DMS79 treated with DMSO at 0.1 percent for 48 hours (cell line): ENCODE results near the gene PLCB1.
"Not testable (repeated sequence)": the region's sequence is repeated elsewhere in the genome, so short reads cannot be mapped to it uniquely, and the experiment has no call there.

Source experiments
- DNase-seq: peaks from one replicate; lab custom pipeline; 2025; lab: John Stamatoyannopoulos, UW

The PLCB1 gene

GRCh38 chr20:8370774-8371173 lies 238.7 kb downstream of the PLCB1 start:
- DNase-seq = no peak

- DNase-seq = no peak
Measured at GRCh38 chr20:8372824-8373380, 240.8 kb downstream of the PLCB1 start.

- no peak for DNase-seq
Measured at GRCh38 chr20:8373579-8373978, 241.5 kb downstream of the PLCB1 start.

GRCh38 chr20:8375898-8376297 lies 243.8 kb downstream of the PLCB1 start:
- no peak for DNase-seq

- DNase-seq = no peak
Measured at GRCh38 chr20:8376940-8377339, 244.9 kb downstream of the PLCB1 start.

- DNase-seq = not testable (repeated sequence)
Measured at GRCh38 chr20:8379125-8379524, 247.1 kb downstream of the PLCB1 start.

- DNase-seq = no peak
Measured at GRCh38 chr20:8385247-8385646, 253.2 kb downstream of the PLCB1 start.

- no peak for DNase-seq
Measured at GRCh38 chr20:8386991-8387390, 254.9 kb downstream of the PLCB1 start.

- no peak for DNase-seq
Measured at GRCh38 chr20:8388141-8388540, 256.1 kb downstream of the PLCB1 start.

GRCh38 chr20:8388707-8389106 lies 256.6 kb downstream of the PLCB1 start:
- no peak for DNase-seq

GRCh38 chr20:8389381-8390036 lies 257.4 kb downstream of the PLCB1 start:
- peak; percentile 8 for DNase-seq

- no peak for DNase-seq
Measured at GRCh38 chr20:8390037-8390433, 258.0 kb downstream of the PLCB1 start.

- DNase-seq = no peak
Measured at GRCh38 chr20:8390500-8390899, 258.4 kb downstream of the PLCB1 start.

GRCh38 chr20:8393381-8393780 lies 261.3 kb downstream of the PLCB1 start:
- no peak for DNase-seq

- no peak for DNase-seq
Measured at GRCh38 chr20:8394308-8394945, 262.4 kb downstream of the PLCB1 start.

GRCh38 chr20:8395956-8396355 lies 263.9 kb downstream of the PLCB1 start:
- DNase-seq = no peak

- no peak for DNase-seq
Measured at GRCh38 chr20:8398263-8399051, 266.4 kb downstream of the PLCB1 start.

- no peak for DNase-seq
Measured at GRCh38 chr20:8399947-8400346, 267.9 kb downstream of the PLCB1 start.

- DNase-seq = no peak
Measured at GRCh38 chr20:8400486-8400885, 268.4 kb downstream of the PLCB1 start.

- DNase-seq = no peak
Measured at GRCh38 chr20:8401556-8401955, 269.5 kb downstream of the PLCB1 start.

GRCh38 chr20:8402798-8403197 lies 270.7 kb downstream of the PLCB1 start:
- no peak for DNase-seq

GRCh38 chr20:8404912-8405635 lies 273.0 kb downstream of the PLCB1 start:
- DNase-seq = no peak
